IPS-18c (cell line): ENCODE measurements around the gene FAM13A.
"Not testable (repeated sequence)": the region's sequence is repeated elsewhere in the genome, so short reads cannot be mapped to it uniquely, and the experiment has no call there.

Experiments
- H3K4me3 ChIP-seq: 2 replicates; pipeline ENCODE4 v1.7.0; 2013; ENCODE audit warnings: low read depth, mild to moderate bottlenecking, low read length, moderate library complexity; ENCODE audit not compliant: insufficient read depth
- H3K9me3 ChIP-seq: one replicate; pipeline ENCODE4 v1.6.1; 2013; ENCODE audit warnings: mild to moderate bottlenecking, low read length, moderate library complexity; ENCODE audit not compliant: control insufficient read depth, insufficient read depth

Gene FAM13A

GRCh38 chr4:89056953-89057398 lies at the start of gene FAM13A:
FAM13A (minus strand) TSS chr4:89057185; CDS start chr4:89056964, 221 bp downstream.
- peak within 1 kb of the TSS; percentile 63 for H3K4me3 ChIP-seq
- H3K9me3 ChIP-seq = no peaks in the 10 kb centered on the region

GRCh38 chr4:89105726-89106125 lies 48.7 kb upstream of the FAM13A start:
- Histone ChIP-seq H3K9me3 (no peaks in the 10 kb centered on the region), H3K4me3 (no peak overlapping the region)

DNA sequence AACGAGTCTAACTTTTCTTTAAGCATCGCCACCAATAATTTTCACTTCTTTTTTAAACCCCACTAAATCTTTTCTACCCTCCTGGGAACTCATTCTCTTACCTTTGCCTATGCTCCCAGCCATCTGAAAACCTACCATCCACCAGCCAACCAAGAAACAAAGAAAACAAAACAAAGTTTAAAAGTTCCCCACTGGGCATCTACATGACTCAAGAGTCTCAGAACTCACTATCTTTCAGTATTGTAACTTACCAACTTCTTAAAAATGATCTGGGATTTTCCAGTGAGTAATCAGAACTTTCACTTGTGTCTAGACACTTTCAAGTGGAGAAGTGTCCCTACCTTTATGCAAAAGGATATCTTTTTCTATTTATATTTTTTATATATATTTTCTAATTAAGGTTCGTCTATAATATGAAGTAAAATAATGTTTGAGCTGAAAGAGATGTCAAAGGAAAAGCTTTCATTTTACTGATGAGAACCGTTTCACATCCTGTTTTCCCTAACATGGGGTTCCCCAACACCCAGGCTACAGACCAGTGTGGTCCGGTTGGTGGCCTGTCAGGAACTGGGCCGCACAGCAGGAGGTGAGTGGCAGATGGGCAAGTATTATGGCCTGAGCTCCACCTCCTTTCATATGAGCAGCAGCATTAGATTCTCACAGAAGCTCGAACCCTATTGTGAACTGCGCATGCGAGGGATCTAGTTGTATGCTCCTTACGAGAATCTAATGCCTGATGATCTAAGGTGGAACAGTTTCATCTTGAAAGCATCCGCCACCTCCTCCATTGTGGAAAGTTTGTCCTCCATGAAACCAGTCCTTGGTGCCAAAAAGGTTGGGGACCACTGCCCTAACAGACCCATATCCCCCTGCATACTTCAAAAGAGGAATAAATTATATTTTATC lies 44.5 kb upstream of the FAM13A start:
- Histone ChIP-seq H3K4me3 (no peak overlapping the region), H3K9me3 (peaks cover 2% of the 10 kb centered on the region)

GRCh38 chr4:89100853-89101252 lies 43.9 kb upstream of the FAM13A start:
- no peak overlapping the region for H3K4me3 ChIP-seq

GRCh38 chr4:89099471-89099870 lies 42.5 kb upstream of the FAM13A start:
- Histone ChIP-seq H3K9me3 (peaks cover 2% of the 10 kb centered on the region), H3K4me3 (no peak overlapping the region)

More at GRCh38 chr4:89100853-89101252, 43.9 kb upstream of the FAM13A start:
- peaks cover 2% of the 10 kb centered on the region for H3K9me3 ChIP-seq

GRCh38 chr4:89099034-89099433 lies 42.0 kb upstream of the FAM13A start:
- Histone ChIP-seq H3K9me3 (peaks cover 2% of the 10 kb centered on the region), H3K4me3 (no peak overlapping the region)

DNA sequence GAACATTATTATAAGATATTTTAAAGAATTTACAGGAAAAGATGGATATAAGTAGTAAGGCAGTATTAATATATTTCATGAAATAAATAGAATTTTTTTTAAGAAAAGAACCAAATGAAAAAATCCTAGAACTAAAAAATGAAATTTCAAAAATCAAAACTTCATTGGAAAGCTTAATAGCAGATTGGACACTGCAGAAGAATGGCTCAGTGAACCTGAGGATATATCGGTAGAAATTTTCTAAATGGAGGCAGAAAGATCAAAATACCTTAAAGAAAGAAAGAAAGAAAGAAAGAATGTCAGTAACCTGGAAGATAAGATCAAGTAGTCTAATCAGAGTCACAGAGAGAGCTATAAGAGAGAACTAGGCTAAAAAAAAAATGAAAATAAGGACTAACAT lies 21.3 kb upstream of the FAM13A start:
- H3K9me3 ChIP-seq = no peaks in the 10 kb centered on the region
- H3K4me3 ChIP-seq = no peak overlapping the region

DNA sequence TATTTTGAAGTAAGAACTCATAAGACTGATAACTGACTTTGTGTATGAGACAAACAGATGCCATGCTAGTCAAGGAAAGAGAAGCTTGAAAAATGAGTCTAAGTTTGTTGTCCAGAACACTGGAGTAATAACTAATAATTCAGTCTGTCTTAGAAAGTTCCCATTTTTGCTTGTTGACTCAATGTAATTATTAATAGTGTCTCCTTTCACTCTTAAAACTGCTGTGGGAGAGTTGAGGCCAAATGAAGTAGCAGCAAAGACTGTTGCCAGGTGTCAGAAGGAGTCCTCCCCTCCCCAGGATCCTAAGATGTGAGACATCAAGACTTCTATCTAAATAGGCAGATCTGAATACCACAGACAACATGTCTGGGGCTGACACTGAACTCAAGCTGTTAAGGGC lies 20.8 kb upstream of the FAM13A start:
- Histone ChIP-seq H3K9me3 (no peaks in the 10 kb centered on the region), H3K4me3 (no peak overlapping the region)

DNA sequence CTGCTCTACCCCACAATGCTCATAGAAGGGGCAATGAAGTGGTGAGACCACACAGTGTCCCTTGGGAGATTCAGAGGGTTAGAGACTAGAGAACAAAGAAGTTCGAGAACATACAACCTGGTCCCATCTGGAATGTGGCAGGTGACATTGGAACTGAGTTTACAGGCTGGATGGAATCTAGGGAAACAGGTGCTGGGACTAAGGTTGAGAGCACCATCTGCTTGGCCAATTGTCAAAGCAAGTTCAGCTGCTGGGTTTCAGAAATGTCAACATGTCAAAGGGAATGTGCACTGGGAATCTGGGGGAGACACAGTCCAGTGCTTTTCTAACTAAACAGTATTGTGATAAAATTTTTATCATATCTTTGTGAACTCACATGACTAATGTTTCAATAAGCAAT lies 15.9 kb upstream of the FAM13A start:
- H3K4me3 ChIP-seq = no peak overlapping the region
- H3K9me3 ChIP-seq = no peaks in the 10 kb centered on the region

DNA sequence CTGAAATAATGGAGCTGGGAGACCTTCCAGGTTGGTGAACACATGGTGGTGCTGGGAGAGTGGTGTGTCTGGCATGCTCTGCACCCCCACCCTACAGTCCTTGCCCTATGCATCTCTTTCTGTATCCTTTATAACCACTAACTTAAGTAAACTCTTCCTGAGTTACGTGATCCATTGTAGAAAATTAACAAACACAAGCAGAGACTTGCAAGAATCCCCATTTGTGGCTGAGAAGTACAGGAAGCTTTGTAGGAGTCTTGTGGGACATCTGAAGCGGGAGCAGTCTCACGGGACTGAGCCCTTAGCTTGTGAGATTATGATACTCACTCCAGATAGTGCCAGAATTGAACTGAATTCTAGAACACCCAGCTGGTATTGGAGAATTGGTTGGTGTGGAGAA lies 14.3 kb upstream of the FAM13A start:
- H3K4me3 ChIP-seq = no peak overlapping the region
- peaks cover under 1% of the 10 kb centered on the region for H3K9me3 ChIP-seq

DNA sequence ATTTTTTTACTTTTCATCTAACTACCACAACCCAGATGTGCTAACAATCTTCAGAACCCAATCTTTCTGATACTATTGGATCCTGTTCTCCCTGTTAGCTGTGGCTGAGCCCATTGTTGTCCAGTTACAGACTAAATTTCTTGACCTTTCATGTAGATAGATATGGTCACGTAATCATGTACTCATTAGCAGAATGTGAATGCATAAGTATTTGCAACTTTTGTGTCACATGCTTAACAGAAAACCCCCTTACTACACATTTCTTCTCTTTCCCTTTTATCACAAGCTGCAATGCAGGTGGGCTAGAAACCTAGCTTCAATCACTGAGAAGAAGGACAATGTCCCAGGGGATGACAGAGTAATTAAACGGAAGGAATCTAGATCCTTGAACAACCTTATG lies 13.1 kb upstream of the FAM13A start:
- H3K4me3 ChIP-seq = no peak overlapping the region
- peaks cover 4% of the 10 kb centered on the region for H3K9me3 ChIP-seq

- Histone ChIP-seq H3K4me3 (no peak overlapping the region), H3K9me3 (peaks cover 4% of the 10 kb centered on the region)
These were observed 12.5 kb upstream of the FAM13A start for GRCh38 chr4:89069481-89069880.

GRCh38 chr4:89067417-89067816 lies 10.4 kb upstream of the FAM13A start:
- Histone ChIP-seq H3K4me3 (no peak overlapping the region), H3K9me3 (peaks cover 4% of the 10 kb centered on the region)

DNA sequence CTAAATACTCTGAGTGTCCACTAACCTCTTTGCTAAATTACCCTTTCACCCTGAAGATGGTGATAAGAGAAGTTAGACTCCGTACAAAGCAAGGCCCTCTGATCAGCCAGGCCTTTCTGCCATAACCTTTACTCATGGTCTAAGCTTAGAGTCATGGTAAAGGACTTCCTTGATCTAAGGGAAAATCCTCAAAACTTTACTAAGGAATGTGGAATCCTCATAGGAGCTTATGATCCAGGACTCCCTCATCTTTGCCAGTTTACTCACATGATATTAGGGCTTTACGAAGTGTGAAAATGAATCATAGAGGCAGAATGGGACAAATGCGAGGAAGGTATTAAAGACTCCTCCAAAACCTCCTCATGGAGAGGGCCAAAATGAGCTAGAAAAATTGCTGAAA lies 7.9 kb upstream of the FAM13A start:
- H3K4me3 ChIP-seq = no peak overlapping the region
- H3K9me3 ChIP-seq = peaks cover 4% of the 10 kb centered on the region

GRCh38 chr4:89057844-89058243 lies 859 bp upstream of the FAM13A start:
- not testable (repeated sequence) for H3K9me3 ChIP-seq, H3K4me3 ChIP-seq

- no peaks in the 10 kb centered on the region for H3K9me3 ChIP-seq
- peak overlapping the region; percentile 63 for H3K4me3 ChIP-seq
These were observed 563 bp downstream of the FAM13A start for GRCh38 chr4:89056292-89056952.

DNA sequence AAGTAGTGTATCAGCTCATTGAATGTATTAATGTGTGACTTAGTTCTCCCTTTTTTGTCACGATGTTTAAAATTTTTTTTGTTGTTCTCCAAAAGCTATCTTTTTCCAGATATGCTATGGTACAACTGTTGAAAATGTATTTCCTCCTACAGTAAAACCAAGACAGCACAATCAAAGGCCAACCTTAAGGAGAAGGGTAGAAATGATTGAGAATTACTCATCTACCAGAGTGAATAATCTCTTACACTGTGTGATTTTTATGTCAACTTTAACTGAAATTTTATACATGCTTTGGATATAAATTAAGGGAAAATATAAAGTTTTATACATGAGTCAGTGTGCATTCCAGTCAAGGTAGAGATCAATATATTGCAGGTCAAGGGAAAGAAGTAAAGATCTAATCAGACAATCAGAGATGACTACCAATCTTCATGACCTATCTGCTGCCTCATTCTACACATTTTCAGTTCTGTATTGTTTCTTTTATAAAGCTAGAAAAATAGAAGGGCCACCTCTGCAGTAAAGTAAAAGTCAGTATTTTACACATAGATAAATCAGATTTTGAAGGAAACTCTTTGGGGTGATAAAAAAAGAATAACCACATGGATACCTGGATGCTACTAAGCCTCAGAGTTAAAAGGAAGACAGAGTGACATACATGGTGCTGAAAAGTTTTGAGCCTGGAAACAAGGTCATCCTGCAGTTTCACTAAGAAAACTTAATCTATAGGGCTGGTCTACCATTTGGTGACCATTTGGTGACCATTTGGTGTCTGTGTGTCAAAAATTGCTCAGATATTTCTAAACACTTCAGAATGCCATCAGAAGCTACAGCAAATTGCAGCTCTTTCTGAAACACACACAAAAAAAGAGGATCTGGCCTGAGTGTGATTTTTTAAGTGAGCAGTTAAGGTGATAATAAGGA lies 1.6 kb downstream of the FAM13A start:
- Histone ChIP-seq H3K9me3 (no peaks in the 10 kb centered on the region), H3K4me3 (peak overlapping the region; percentile 42; the same call in 1 of the 2 replicates)
